Amygdala (tissue), 56 donors: ENCODE measurements around the gene TSSC4.

Experiments used
- DNase-seq, 56 donors: peaks; one replicate each; lab custom pipeline; 2025; lab: John Stamatoyannopoulos, UW

The TSSC4 gene

DNA sequence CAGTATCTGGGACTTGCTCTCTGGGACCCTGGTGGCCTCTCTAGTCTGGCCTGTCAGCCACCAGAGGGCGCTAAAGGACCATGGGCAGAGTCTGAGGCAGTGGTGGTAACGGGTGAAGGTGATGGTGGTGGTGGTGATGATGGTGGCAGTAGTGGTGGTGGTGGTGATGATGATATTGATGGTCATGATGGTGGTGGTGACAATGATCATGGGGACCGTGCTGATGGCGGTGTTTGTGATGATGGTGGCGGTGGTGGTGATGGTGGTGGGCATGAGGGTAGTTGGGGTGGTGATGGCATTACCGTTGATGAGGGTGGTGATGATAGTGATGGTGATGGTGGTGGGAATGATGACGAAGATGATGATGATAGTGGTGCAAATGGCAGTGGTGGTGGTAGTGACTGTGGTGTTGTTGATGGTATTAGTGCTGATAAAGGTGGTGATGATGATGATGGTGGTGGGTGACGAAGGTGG lies 27.8 kb downstream of the TSSC4 start:
- peak in 32 of 56 donors; percentile 1 to 71 (median 28) for DNase-seq

GRCh38 chr11:2431395-2431794 lies 30.8 kb downstream of the TSSC4 start:
- no peak for DNase-seq

DNA sequence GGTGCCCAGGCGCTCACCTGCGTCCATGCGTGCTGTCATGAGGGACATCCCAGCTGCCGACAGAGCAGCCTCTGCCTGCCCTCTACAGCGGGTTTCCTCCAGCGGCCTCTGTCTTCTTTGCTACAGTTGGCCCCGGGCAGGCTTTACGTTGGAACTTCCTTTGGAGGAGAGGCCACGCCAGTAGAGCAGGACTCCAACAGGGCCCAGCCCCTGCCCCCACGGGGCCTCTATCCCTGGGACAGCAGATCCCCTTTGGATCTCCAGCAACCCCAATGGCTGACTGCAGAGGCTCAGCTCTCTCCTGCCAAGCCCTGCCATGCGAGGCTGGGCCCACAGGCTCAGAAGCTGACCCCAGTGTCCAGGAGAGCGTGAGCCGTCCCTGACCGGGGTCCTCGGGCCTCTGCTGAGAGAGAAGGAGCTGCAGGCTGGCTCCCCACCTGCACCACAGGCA lies 31.6 kb downstream of the TSSC4 start:
- no peak for DNase-seq

GRCh38 chr11:2432628-2433071 lies 32.1 kb downstream of the TSSC4 start:
- no peak for DNase-seq

DNA sequence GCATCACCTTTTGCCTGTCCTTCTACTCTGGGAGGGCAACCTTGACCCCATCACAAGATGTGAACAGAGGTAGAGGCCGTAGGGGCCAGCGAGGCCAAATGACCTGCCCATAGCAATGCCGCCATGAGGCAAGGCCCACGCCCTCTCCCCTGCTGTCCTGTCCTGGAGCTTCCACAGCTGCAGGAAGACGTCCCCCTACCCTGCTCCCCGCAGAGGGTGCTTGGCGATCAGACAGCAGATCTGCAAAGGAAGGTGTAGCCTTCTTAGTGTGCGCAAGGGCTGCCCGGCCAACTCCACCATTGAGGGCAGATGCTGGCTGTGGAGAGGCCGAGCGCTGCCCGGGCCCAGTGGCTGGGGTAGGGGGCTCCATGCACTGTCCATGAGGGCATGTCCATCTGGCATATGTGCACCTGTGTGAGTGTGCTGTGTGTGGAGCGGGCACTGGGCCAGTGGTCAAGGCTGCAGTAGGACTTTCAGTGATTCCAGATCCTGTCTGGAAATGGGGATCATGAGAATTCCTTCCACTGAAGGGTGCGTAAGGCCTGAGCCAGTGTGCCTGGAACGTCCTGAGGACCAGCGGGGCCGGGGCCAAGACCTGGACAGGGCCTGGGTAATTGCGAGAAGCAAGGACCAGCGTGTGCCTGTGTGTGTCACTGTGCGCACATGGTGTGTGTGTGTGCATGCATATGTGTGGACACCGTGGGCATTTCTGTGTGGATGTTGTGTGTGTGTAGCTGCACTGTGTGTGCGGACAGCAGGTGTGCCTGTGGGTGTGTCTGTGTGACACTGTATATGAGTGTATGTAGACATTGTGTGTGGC lies 32.8 kb downstream of the TSSC4 start:
- no peak for DNase-seq

DNA sequence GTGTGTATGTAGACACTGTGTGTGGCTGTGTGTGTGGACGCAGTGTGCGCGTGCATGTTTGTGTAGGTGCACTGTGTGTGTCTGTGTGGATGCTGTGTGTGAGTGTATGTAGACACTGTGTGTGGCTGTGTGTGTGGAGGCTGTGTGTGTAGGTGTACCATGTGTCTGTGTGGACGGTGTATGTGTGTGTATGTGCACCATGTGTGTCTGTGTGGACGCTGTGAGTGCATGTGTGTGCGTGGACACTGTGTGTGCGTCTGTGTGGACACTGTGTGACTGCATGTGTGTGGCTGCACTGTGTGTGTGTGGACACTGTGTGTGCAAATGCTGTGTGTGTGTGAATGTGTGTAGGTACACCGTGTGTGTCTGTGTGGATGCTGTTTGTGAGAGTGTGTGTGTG lies 33.5 kb downstream of the TSSC4 start:
- no peak for DNase-seq

- DNase-seq: no peak
These were observed 34.1 kb downstream of the TSSC4 start for GRCh38 chr11:2434506-2435255.

DNA sequence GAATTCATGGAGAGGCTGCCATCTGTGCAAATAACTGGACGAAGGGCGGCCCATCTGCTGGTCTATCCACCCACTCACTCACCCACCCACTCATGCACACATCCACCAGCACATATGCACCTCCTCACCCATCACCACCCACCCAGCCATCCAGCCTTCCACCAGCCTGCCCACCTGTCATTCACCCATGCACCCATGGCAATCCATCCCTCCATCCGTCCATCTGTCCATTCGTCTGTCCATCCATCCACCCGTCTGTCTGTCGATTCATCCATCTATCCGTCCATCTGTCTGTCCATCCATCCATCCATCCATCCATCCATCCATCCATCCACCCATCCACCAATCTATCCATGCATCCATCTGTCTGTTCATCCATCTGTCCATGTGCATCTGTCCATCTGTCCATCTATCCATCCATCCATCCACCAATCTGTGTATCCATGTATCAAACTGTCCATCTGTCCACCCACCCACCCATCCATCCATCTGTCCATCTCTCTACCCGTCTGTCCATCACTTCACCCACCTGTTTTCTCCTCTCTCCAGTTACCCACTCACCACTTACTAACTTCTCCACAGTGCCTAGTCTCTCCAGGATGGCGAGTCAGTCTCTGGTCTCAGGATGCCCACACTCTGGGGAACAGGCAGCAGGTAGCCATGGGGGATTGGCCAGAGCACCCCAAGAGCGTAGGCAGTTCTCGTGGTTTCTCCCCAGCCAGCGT lies 34.9 kb downstream of the TSSC4 start:
- no peak for DNase-seq

GRCh38 chr11:2436013-2436520 lies 35.5 kb downstream of the TSSC4 start:
- DNase-seq: no peak

DNA sequence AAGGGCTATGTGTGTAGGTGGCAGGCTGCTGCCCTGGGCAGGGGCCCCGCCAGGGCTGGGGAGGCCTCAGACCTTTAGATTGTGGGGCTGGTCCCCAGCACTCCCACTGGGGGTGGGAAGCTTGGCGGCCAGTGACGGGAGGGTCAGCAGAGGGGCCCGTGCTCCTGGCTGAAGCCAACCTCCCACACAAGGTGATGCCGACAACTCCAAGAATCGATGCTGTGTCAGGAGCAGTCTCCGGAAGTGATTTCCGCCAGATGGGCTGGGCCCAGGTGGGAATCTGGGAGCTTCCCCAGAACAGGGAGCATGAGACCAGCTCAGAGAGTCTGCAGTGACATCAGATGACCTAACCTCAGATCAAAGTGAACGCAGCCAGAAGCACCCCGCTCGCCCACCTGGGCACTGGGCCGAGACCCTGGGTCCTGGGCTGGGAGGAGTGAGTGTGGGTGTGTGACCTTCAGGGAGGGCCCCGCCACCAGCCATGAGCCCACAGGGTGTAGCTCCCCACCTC lies 36.0 kb downstream of the TSSC4 start:
- no peak for DNase-seq

- DNase-seq: no peak
These were observed 37.0 kb downstream of the TSSC4 start for GRCh38 chr11:2437516-2437915.

DNA sequence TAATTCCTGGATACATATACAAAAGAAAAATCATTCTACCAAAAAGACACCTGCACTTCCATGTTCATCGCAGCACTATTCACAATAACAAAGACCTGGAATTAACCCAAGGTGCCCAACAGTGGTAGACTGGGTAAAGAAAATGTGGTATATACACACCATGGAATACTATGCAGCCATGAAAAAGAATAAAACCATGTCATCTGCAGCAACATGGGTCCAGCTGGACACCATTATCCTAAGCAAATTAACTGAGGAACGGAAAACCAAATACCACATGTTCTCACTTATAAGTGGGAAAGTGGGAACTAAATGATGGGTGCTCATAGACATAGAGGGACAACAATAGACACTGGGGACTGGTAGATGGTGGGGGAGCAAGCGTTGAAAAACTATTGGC lies 39.3 kb downstream of the TSSC4 start:
- no peak for DNase-seq

GRCh38 chr11:2440646-2441045 lies 40.1 kb downstream of the TSSC4 start:
- no peak for DNase-seq

GRCh38 chr11:2441171-2441570 lies 40.6 kb downstream of the TSSC4 start:
- DNase-seq: no peak

DNA sequence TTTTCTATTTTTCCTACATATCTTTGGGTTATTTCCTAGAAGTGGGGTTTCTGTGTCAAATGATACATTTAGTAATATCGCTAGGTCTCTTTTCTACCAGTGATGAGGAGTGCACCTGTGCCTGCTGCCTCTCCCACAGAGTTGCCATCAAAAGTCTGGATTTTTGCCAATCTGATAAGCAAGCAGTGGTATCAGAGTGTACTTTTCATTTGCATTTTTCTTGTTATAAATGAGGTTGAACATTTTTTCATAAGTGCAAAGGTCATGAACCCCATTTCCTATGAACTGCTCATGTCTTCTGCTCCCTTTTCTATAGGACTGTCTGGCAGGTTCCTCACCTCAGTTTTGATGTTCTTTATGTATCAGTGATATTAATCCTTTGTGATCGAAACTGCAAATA lies 42.0 kb downstream of the TSSC4 start:
- DNase-seq: no peak

DNA sequence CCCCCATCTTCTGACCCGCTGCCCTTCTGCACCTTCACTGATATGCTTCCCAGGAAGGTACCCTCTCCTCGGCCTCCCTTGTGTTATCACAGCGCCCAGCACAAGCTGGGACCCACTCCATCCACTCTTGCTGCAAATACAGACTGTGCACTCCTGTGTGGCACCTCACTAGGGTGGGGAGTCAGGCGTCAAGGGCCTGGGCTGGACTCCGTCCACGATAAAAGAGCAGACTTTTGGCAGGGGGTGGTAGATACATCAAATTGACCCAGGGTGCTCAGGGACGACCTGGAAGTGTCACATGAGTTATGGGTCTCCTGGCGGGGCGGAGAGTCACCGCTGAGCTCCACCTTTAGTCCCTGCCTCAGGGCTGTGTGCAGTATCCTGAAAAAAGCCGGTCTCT lies 42.9 kb downstream of the TSSC4 start:
- DNase-seq: no peak

DNA sequence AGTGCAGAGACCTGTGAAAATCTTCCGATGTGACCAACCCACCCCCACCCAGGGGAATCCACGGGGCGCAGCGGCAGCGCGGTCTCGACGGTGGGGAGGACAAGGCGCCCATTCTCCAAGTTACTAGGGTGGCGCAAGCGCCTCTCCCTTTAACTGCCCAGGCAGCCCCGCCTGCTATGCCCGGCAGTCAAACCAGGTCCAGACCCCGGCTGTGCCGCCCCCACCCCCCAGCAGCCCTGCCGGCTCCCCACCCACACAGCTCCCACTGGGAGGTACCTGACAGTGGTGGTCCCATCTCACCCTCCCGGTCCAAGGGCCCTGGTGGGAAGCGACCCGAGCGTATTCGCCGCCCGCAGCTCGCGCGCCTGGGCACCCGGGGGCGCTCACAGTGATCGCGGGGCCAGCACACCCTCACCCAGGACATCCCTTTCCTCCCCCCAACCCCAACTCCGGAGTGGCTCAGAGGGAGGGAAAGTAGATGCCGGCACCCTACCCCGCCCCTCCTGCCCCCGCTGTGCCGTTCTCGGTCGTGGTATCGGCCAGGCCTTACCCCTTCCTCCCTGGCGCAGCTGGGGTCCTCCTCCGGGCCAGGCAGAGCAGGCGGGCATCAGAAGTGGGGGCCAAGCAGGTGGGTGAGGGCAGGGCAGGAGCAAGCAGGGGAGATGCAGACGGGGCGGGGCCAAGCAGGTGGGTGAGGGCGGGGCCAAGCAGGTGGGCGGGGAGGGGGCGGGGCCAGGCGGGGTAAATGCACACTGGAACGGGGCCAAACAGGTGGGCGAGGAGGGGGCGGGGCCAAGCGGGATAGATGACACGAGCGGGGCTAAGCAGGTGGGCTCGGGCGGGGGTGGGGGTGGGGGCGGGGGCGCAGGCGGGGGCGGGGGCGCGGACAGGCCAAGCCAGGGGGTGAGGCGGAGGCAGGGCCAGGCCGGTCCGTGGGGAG lies 43.6 kb downstream of the TSSC4 start, which contains the start of gene TRPM5:
Gene TRPM5, minus strand, starts transcription at position 634 of the 940 bp plus-strand sequence. CDS start 21,478 bp downstream, outside the sequence.
- DNase-seq: peak in 1 of 56 donors; percentile 38

DNA sequence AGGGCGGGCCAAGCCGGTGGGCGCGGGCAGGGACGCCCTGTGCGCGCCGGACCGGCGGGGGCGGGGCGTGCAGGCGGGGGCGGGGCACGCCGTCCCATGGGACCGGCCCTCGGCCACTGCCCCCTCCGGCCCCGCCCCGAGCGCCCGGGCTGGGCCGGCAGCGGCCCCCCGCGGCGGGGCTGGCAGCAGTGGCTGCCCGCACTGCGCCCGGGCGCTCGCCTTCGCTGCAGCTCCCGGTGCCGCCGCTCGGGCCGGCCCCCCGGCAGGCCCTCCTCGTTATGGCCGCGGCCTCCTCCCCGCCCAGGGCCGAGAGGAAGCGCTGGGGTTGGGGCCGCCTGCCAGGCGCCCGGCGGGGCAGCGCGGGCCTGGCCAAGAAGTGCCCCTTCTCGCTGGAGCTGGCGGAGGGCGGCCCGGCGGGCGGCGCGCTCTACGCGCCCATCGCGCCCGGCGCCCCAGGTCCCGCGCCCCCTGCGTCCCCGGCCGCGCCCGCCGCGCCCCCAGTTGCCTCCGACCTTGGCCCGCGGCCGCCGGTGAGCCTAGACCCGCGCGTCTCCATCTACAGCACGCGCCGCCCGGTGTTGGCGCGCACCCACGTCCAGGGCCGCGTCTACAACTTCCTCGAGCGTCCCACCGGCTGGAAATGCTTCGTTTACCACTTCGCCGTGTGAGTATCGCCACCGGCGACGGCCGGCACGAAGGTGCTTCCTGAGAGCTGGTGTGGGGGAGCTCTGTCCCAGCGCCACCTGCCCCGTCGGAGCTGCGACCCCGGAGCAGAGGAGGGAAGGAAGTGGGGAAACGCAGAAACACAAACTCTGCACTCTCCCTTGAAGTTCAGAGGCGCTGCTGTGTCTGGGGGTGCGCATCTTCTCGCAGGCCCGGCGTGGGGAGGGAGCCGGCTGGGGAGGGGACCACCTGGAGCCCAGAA lies 44.5 kb downstream of the TSSC4 start, which contains the start of gene KCNQ1:
Gene KCNQ1, plus strand, starts transcription at position 188 of the 925 bp plus-strand sequence. Its CDS starts 91 bp downstream, at position 279.
- DNase-seq: peak in 1 of 56 donors; percentile 5
